Activated CD4-positive, alpha-beta T cell treated with anti-CD3 and anti-CD28 coated beads for 36 hours (primary cell): ENCODE data around the gene MCC. TPM values are rescaled to one million over a fixed set of nuclear protein-coding genes. Genes with fewer than 3 reads are reported as not detected.

Experiments used
- ATAC-seq: fragments of 200-7000 bp; cut with Tn5 transposase; one replicate; pipeline ENCODE4 v1.10.0; 2021; ENCODE audit warnings: mild to moderate bottlenecking, moderate library complexity
- CTCF ChIA-PET: fragments of 350-600 bp; sonication (Branson Sonifier 250); formaldehyde crosslinking; loops from one replicate; lab custom pipeline; 2021; ENCODE audit warnings: antibody characterized with exemption; lab: Charles Lee
- POLR2A ChIA-PET: fragments of 350-600 bp; sonication (Branson Sonifier 250); formaldehyde crosslinking; loops from one replicate; lab custom pipeline; 2021; ENCODE audit warnings: antibody characterized with exemption, inconsistent platforms; lab: Charles Lee
- DNase-seq: peaks from one replicate; pipeline ENCODE4 v3.0.0-alpha.2; 2020
- H3K27ac Mint-ChIP-seq: one replicate; pipeline ENCODE4 v1.8.0; 2021; ENCODE audit warnings: mixed read lengths
- H3K27me3 Mint-ChIP-seq: one replicate; pipeline ENCODE4 v1.8.0; 2021; ENCODE audit warnings: mixed read lengths
- H3K36me3 Mint-ChIP-seq: one replicate; pipeline ENCODE4 v1.8.0; 2021; ENCODE audit warnings: low read depth, mixed read lengths
- H3K4me1 Mint-ChIP-seq: one replicate; pipeline ENCODE4 v1.8.0; 2021; ENCODE audit warnings: mixed read lengths
- H3K4me3 Mint-ChIP-seq: one replicate; pipeline ENCODE4 v1.8.0; 2021; ENCODE audit warnings: mild to moderate bottlenecking, moderate library complexity, mixed read lengths
- H3K9me3 Mint-ChIP-seq: one replicate; pipeline ENCODE4 v1.8.0; 2021; ENCODE audit warnings: low read depth, mixed read lengths
- intact Hi-C, 2 experiments: fragments of 100-400 bp; cut with DNase I in 1 of 2; cut with micrococcal nuclease in 1 of 2; formaldehyde crosslinking; loops; one replicate each; pipeline versions ENCODE4 v1.14.2 to v1.15.1; 2022 to 2024; cut with DNase I, micrococcal nuclease
- total RNA-seq, 2 experiments: library from RNA; stranded (reverse); gene quantifications; one replicate each; pipeline ENCODE4 v1.2.3, GENCODE V29; 2021

MCC gene
- total RNA-seq, 2 experiments from 2014 or later = 1.9 to 2.4 TPM

DNA sequence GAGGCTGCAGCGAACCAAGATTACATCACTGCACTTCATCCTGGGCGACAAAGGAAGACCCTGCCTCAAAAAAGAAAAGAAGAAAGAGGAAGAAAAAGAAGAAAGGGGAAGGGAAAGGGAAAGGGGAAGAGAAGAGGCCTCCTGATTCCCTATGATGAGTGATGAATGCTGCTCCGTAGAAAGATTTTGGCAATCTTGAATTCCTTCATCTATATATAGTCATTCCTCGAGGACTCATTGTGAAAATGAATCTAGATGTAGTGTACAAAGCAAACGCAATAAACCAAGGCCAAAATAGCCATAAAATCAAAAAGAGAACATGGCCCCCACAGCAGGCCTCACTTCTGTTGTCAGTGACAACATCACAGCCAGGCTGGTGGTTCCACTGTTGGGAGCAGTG, 293.7 kb downstream of the MCC start:
- no peak overlapping the region for H3K27ac Mint-ChIP-seq

DNA sequence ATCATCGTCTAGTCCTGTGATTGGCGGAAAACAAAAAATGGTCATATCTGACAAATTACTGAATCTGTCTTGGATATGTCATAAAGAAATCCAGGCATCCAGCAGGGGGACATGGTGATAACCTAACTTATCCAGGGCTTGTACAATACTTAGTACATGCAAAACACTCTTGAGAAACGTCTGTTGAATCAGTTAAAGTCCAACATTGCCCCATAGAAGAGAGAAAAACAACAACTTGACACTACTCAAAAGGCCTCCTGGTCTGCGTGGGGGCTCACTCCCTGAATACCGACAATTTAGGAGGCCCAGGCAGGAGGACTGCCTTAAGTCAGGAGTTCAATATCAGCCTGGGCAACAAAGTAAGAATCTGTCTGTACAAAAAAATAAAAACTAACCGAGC, 294.1 kb downstream of the MCC start:
- no peak overlapping the region for H3K4me3 Mint-ChIP-seq
- intact Hi-C loops = no loop called here
- ChIA-PET CTCF (interaction anchor here (0.6 kb wide), 1 partner anchor 13 kb away, joined by 3 read pairs; no protein-coding TSS in a partner anchor), POLR2A (no interaction called here)
- H3K4me1 Mint-ChIP-seq = no peaks in the 10 kb centered on the region
- no peak overlapping the region for H3K27ac Mint-ChIP-seq
- ATAC-seq = no peak
- no peak for DNase-seq
- H3K27me3 Mint-ChIP-seq = no peaks in the 10 kb centered on the region
- peaks cover 8% of the 10 kb centered on the region for H3K9me3 Mint-ChIP-seq
- no peaks in the 10 kb centered on the region for H3K36me3 Mint-ChIP-seq

More for the DNA sequence above, 293.7 kb downstream of the MCC start:
- Mint-ChIP-seq H3K9me3 (peaks cover 8% of the 10 kb centered on the region), H3K4me1 (no peaks in the 10 kb centered on the region), H3K4me3 (no peak overlapping the region), H3K36me3 (no peaks in the 10 kb centered on the region), H3K27me3 (no peaks in the 10 kb centered on the region)
- DNase-seq (no peak), ATAC-seq (no peak)
- intact Hi-C loops = no loop called here
- ChIA-PET POLR2A (no interaction called here), CTCF (no interaction called here)

DNA sequence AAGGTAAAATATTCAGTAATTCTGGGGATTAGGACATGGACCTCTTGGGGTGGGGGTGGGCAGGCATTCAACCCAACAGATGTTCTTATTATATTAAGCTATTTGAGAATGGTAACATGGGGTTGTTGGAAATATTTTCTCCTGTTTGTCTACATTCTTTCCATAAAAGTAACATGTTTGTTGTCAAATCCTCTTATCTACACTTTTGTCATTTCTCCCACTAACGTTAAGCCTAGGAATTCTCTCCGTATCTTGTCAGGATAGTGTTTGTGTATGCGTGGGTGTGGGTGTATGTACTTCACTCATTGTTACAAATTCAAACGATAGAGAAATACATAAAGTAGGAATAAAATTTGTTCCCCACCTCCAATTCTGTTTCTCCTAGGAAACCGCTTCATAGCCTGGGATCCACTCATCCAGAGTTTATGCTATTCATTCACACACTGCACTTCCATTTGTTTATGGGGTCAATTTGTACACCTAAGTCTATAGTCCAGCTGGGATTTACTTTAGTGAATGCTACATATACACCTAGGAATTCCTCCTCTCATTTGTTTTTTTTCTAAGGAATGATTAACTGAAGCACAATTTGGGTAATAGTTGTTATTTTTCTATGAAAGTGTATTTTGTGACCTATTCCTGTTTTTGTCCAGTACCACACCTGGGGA, 294.8 kb downstream of the MCC start:
- no peak overlapping the region for H3K4me3 Mint-ChIP-seq
- H3K36me3 Mint-ChIP-seq = no peaks in the 10 kb centered on the region
- ChIA-PET CTCF (interaction anchor here (0.6 kb wide), 1 partner anchor 12 kb away, joined by 3 read pairs; no protein-coding TSS in a partner anchor), POLR2A (no interaction called here)
- DNase-seq = no peak
- no peaks in the 10 kb centered on the region for H3K4me1 Mint-ChIP-seq
- peaks cover 8% of the 10 kb centered on the region for H3K9me3 Mint-ChIP-seq
- no peak for ATAC-seq
- intact Hi-C loops = no loop called here
- H3K27ac Mint-ChIP-seq = no peak overlapping the region
- no peaks in the 10 kb centered on the region for H3K27me3 Mint-ChIP-seq

DNA sequence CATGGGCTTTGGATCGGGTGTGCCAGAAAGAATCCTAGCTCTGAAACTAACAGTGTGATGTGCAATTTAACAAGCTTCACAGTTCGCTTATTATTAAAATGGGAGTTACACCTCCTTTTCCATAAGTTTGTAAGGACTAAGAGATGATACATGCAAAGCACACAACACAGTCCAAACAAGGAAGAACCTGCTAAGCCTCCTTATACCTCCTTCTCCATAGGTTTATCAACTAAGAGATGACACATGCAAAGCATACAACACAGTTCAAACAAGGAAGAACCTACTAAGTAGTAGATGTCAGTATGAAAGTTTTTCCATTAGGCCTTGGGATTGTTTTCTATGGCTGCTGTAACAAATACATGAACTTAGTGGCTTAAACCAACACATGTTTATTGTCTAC, 295.7 kb downstream of the MCC start:
- DNase-seq = no peak
- H3K4me1 Mint-ChIP-seq = no peaks in the 10 kb centered on the region
- POLR2A ChIA-PET = no interaction called here
- intact Hi-C loops = no loop called here
- no peak overlapping the region for H3K4me3 Mint-ChIP-seq
- no peak for ATAC-seq
- no peak overlapping the region for H3K27ac Mint-ChIP-seq
- CTCF ChIA-PET = no interaction called here
- H3K36me3 Mint-ChIP-seq = no peaks in the 10 kb centered on the region
- H3K27me3 Mint-ChIP-seq = no peaks in the 10 kb centered on the region
- H3K9me3 Mint-ChIP-seq = peaks cover 8% of the 10 kb centered on the region

DNA sequence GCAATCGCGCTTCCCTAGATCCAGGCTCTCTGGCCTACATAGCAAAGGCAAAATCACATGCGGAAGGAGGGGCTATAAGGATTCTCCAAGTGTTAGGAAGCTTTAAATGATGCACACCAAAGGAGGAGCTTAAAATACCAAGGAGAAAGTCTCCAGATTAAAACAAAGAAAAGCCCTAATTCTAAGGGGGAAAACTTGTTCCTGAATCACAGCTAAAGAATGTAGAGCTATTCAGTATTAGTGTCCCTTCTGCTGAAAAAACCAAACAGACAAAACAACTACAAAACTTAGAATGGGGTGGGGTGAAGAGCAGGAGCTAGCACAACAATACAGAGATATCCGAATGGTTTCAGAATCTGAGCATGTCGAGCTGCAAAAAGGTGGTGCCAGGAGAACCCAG, 297.9 kb downstream of the MCC start:
- peaks cover 8% of the 10 kb centered on the region for H3K9me3 Mint-ChIP-seq
- intact Hi-C loops = no loop called here
- no peaks in the 10 kb centered on the region for H3K36me3 Mint-ChIP-seq
- CTCF ChIA-PET = interaction anchor here (0.6 kb wide), 1 partner anchor 225 kb away, joined by 3 read pairs; no protein-coding TSS in a partner anchor
- ATAC-seq (no peak), DNase-seq (no peak)
- H3K4me1 Mint-ChIP-seq = no peaks in the 10 kb centered on the region
- no peak overlapping the region for H3K27ac Mint-ChIP-seq
- POLR2A ChIA-PET = interaction anchor here (0.6 kb wide), 1 partner anchor 198 kb away, joined by 3 read pairs; no protein-coding TSS in a partner anchor
- no peak overlapping the region for H3K4me3 Mint-ChIP-seq
- no peaks in the 10 kb centered on the region for H3K27me3 Mint-ChIP-seq

DNA sequence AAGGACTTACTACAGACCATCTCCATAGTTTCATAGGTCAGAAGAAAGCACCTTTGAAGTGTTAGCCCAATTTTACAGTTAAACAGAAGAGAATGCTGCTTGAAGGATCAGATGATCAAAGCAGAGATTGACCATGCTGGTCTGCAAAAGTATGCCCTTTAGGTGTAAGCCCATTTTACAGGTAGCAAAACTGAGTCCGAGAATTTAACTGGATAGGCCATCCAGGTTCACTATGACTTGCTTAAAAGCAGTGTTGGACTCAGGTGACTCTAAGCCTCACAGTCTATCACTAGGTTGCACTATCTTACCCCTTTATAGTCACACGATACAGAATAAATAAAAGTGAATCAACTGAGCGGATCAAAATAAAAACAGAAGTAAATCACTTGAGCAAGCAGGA, 299.0 kb downstream of the MCC start:
- no peaks in the 10 kb centered on the region for H3K4me1 Mint-ChIP-seq
- no peak for ATAC-seq
- ChIA-PET CTCF (no interaction called here), POLR2A (no interaction called here)
- intact Hi-C loops = no loop called here
- no peaks in the 10 kb centered on the region for H3K27me3 Mint-ChIP-seq
- no peaks in the 10 kb centered on the region for H3K36me3 Mint-ChIP-seq
- no peak overlapping the region for H3K27ac Mint-ChIP-seq
- H3K9me3 Mint-ChIP-seq = peaks cover 8% of the 10 kb centered on the region
- DNase-seq = no peak
- no peak overlapping the region for H3K4me3 Mint-ChIP-seq

DNA sequence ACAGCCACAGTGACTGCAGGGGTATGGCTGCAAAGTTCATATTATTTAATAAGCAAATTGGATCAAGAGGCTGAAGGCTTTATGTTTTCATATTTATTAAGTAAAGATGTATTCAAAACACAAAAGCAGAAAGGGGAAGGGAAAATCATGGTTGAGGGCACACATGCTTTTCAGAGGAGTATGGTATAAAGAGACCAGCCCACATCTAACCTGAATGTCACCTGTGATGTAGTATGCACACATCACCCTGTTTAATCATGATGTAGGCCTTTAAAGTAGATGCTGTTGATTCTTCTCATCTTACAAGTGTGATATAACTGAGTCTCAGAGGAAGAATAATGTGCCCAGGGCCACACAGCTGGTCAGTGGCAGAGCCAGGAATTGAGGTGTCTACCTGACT, 299.8 kb downstream of the MCC start:
- intact Hi-C loops = no loop called here
- ChIA-PET POLR2A (no interaction called here), CTCF (interaction anchor here (0.7 kb wide), 2 partner anchors 9 to 192 kb away, joined by 4 read pairs; no protein-coding TSS in a partner anchor)
- H3K27me3 Mint-ChIP-seq = no peaks in the 10 kb centered on the region
- no peaks in the 10 kb centered on the region for H3K4me1 Mint-ChIP-seq
- H3K9me3 Mint-ChIP-seq = peaks cover 6% of the 10 kb centered on the region
- H3K27ac Mint-ChIP-seq = no peak overlapping the region
- ATAC-seq (no peak), DNase-seq (no peak)
- H3K36me3 Mint-ChIP-seq = no peaks in the 10 kb centered on the region
- no peak overlapping the region for H3K4me3 Mint-ChIP-seq

DNA sequence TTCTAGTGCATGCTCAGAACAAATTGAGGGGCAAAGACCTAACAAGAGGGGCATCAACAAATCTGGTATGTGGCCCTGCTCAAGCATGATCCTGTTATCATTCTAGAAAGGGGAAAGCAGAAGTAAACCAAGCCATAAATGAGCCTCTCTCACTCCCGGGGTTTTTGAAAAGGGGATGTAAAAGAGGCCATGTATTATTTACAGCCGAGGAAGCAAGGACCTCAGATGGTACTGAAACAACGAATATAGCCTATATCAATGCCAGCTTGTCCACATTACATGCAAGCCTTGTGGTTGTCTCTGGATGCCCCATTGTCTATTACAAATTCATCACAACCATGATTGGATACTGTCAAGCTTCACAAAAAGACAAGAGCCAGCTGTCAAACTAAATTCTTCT, 300.3 kb downstream of the MCC start:
- DNase-seq = no peak
- intact Hi-C loops = no loop called here
- no peak overlapping the region for H3K27ac Mint-ChIP-seq
- H3K9me3 Mint-ChIP-seq = peaks cover under 1% of the 10 kb centered on the region
- ChIA-PET POLR2A (no interaction called here), CTCF (interaction anchor here (0.7 kb wide), 1 partner anchor 10 kb away, joined by 4 read pairs; no protein-coding TSS in a partner anchor)
- ATAC-seq = no peak
- no peak overlapping the region for H3K4me3 Mint-ChIP-seq
- no peaks in the 10 kb centered on the region for H3K36me3 Mint-ChIP-seq
- H3K4me1 Mint-ChIP-seq = no peaks in the 10 kb centered on the region
- H3K27me3 Mint-ChIP-seq = peaks cover 2% of the 10 kb centered on the region

DNA sequence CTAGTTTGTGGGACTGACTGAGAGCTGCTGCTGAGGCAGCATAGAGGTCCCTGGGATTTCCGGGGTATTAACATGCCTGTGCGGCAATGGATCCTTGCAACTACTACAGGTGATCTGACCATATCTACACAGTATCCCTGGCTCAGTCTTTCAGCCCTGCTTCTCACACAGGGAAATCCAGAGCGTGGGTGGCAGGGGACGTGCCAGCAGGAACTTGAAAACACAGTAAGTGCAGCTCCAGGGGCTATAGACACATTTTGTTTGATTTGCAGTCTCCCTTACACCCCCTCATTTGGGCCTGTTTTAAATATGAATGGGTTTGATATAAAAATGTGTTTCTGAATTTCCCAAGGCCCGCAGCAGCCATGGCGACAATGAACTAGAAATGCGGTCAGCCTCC, 302.2 kb downstream of the MCC start:
- POLR2A ChIA-PET = no interaction called here
- intact Hi-C loops = no loop called here
- Mint-ChIP-seq H3K36me3 (no peaks in the 10 kb centered on the region), H3K4me1 (no peaks in the 10 kb centered on the region), H3K4me3 (no peak overlapping the region), H3K27ac (no peak overlapping the region), H3K9me3 (no peaks in the 10 kb centered on the region), H3K27me3 (peaks cover 5% of the 10 kb centered on the region)
- CTCF ChIA-PET = interaction anchor here (1.2 kb wide), 1 partner anchor 44 kb away, joined by 3 read pairs; no protein-coding TSS in a partner anchor
- ATAC-seq (no peak), DNase-seq (no peak)

DNA sequence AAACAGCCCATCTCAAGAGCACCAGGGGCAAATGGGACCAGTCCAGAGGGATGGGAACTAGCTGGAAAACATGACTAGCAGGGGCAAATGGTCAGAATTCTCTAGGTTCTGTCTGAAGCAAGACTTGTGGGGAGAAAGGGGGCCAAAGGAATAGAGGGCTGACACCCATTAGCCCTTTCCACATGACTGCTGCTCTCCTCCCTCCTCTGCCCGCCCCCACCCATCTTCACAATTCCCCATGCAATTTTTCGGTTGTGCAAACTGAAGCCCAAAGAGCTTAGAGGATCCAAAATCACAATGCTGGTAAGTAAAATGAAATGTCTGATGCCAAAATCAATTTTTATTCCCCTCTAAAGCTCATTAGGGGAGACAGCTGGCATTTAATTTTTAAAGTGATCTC, 304.6 kb downstream of the MCC start:
- DNase-seq (no peak), ATAC-seq (no peak)
- no peaks in the 10 kb centered on the region for H3K9me3 Mint-ChIP-seq
- ChIA-PET POLR2A (no interaction called here), CTCF (no interaction called here)
- H3K4me3 Mint-ChIP-seq = no peak overlapping the region
- H3K27ac Mint-ChIP-seq = no peak overlapping the region
- H3K36me3 Mint-ChIP-seq = no peaks in the 10 kb centered on the region
- H3K27me3 Mint-ChIP-seq = peaks cover 5% of the 10 kb centered on the region
- no peaks in the 10 kb centered on the region for H3K4me1 Mint-ChIP-seq
- intact Hi-C loops = no loop called here

DNA sequence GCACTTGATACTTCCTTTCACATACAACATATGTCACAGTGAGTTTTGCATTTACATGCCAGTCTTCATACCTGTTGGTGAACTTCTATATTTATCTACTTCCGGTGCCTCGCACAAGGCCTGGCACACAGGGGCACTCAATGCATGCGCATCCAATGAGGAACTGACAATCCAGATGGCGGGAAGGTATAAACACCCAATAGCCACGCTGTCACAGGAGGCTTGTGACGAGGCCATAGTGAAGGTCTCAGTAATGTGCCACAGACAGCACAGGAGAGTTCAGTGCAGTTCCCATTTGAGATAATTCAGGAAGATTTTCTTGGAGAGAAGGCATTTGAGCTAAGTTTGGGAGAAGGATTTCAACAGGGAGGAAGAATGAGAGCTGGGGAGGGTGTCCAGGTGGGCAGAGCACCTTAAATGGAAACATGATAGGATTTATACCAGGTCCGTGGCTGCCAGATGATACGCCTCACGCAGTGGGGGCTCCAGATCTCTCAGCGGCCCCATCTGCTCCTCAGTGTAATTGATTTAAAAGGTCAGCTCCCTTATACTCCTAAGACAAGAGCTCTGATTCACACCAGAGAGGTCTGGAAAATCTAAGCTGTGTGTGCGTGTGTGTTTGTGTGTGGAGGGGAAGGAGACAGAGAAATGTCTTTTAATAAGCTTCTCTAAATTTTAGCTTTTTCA, 305.5 kb downstream of the MCC start:
- no peak overlapping the region for H3K4me3 Mint-ChIP-seq
- DNase-seq = no peak
- no peaks in the 10 kb centered on the region for H3K36me3 Mint-ChIP-seq
- ChIA-PET POLR2A (no interaction called here), CTCF (no interaction called here)
- H3K4me1 Mint-ChIP-seq = no peaks in the 10 kb centered on the region
- H3K27me3 Mint-ChIP-seq = peaks cover 5% of the 10 kb centered on the region
- no peak overlapping the region for H3K27ac Mint-ChIP-seq
- no peak for ATAC-seq
- H3K9me3 Mint-ChIP-seq = no peaks in the 10 kb centered on the region
- intact Hi-C loops = no loop called here
